Adrenal gland (tissue), 12 donors: Measurements from ENCODE around the gene HAP1. TPM values are rescaled to one million over a fixed set of nuclear protein-coding genes. Genes with fewer than 3 reads are reported as not detected.
A peak's percentile ranks its signal among the peaks of the same experiment; 100 is the strongest.

ENCODE experiments used
- DNase-seq, 7 donors: peaks; one replicate each; pipeline ENCODE4 v3.0.0-alpha.2; 2019 to 2020
- H3K27ac ChIP-seq, 5 donors: fragments of 200-600 bp; sonication (generic) in 4 of 5; 1 replicate in 3 of 5; 2 replicates in 2 of 5; pipeline versions ENCODE4 v1.5.1 to v1.8.0; 2016 to 2020; ENCODE audit warnings: mild to moderate bottlenecking in 1 of 5
- H3K27me3 ChIP-seq: fragments of 200-600 bp; 2 replicates; pipeline ENCODE4 v1.8.0; 2021
- H3K36me3 ChIP-seq, 2 donors: fragments of 200-600 bp; replicated peaks in 1 of 2; 1 replicate in 1 of 2; 2 replicates in 1 of 2; pipeline versions ENCODE4 v1.5.1 to v1.8.0; 2018 to 2022
- H3K4me1 ChIP-seq, 2 donors: fragments of 200-600 bp; replicated peaks in 1 of 2; 1 replicate in 1 of 2; 2 replicates in 1 of 2; pipeline versions ENCODE4 v1.5.1 to v1.8.0; 2018 to 2021
- H3K4me3 ChIP-seq, 4 donors: fragments of 200-600 bp; sonication (generic) in 3 of 4; one replicate each; pipeline ENCODE4 v1.5.1; 2016 to 2018
- H3K9me3 ChIP-seq, 3 donors: fragments of 200-600 bp; sonication (generic) in 1 of 3; replicated peaks in 1 of 3; 1 replicate in 2 of 3; 2 replicates in 1 of 3; pipeline versions ENCODE4 v1.5.1 to v1.8.0; 2016 to 2021
- POLR2A ChIP-seq, 2 donors: fragments of 450-650 bp; IDR thresholded peaks; one replicate each; pipeline ENCODE4 v1.6.1; 2017; ENCODE audit warnings: antibody characterized with exemption in 2 of 2, mild to moderate bottlenecking in 2 of 2, moderate library complexity in 1 of 2
- WGBS, 4 donors: extraction: QIAGEN DNeasy Blood & Tissue Kit in 2 of 4; methylation state at CpG; one replicate each; pipeline versions ENCODE4 v1.1.5 to v1.1.7; 2013 to 2017; 5-methylcytosine and 5-hydroxymethylcytosine counted together
- intact Hi-C, 2 donors: fragments of 100-400 bp; cut with DNase I; formaldehyde crosslinking; loops; one replicate each; pipeline versions ENCODE4 v1.14.1 to v1.15.0; 2022 to 2023
- polyA plus RNA-seq, 3 donors: library from polyadenylated mRNA; stranded (reverse); fragments of 200-250 nt in 2 of 3; fragments of 350-450 nt in 1 of 3; fragmentation: Illumina TruSeq in 1 of 3; extraction: RNeasy Lipid Tissue Mini Kit (QIAGEN cat#74804) in 1 of 3; gene quantifications; one replicate each; pipeline ENCODE4 v1.2.3, GENCODE V29; 2013 to 2014
- total RNA-seq, 9 donors: library from RNA; depleted of rRNA in 4 of 9; stranded (reverse); fragments of >200 nt in 4 of 9; fragments of 120-200 nt in 1 of 9; fragmentation: NEBNext Ultra II Directional in 1 of 9; extraction: Animal tissue kit (Norgen Biotek cat#: 25700) in 1 of 9; gene quantifications; one replicate each; pipeline versions ENCODE4 v1.1.0 to v1.2.4, GENCODE V29; 2013 to 2023
- TF ChIP-seq, protein P1 (sequence below), 6 experiments: fragments of 450-650 bp in 4 of 6; fragments of 200-600 bp in 2 of 6; sonication (generic) in 1 of 6; IDR thresholded peaks; 1 replicate in 5 of 6; 2 replicates in 1 of 6; pipeline versions ENCODE4 v1.5.1 to v1.8.0; 2016 to 2021; ENCODE audit warnings: antibody characterized with exemption in 6 of 6, mild to moderate bottlenecking in 2 of 6, moderate library complexity in 1 of 6
- donor health status: healthy with polysubstance abuse.
- donor health status: Bipolar disorder and iron deficiency.
- donor health status: DM: yes; HTN: yes; CAD: no.
- donor health status: DM: no; HTN: no; CAD: no.
- donor health status: DM: no; HTN: no; CAD: no.
- donor health status: DM: yes; HTN: yes; CAD: no.

The HAP1 gene
- total and polyA plus RNA-seq, 12 donors = 0.17 to 2.8 (median 0.65) TPM; not detected in 1

DNA sequence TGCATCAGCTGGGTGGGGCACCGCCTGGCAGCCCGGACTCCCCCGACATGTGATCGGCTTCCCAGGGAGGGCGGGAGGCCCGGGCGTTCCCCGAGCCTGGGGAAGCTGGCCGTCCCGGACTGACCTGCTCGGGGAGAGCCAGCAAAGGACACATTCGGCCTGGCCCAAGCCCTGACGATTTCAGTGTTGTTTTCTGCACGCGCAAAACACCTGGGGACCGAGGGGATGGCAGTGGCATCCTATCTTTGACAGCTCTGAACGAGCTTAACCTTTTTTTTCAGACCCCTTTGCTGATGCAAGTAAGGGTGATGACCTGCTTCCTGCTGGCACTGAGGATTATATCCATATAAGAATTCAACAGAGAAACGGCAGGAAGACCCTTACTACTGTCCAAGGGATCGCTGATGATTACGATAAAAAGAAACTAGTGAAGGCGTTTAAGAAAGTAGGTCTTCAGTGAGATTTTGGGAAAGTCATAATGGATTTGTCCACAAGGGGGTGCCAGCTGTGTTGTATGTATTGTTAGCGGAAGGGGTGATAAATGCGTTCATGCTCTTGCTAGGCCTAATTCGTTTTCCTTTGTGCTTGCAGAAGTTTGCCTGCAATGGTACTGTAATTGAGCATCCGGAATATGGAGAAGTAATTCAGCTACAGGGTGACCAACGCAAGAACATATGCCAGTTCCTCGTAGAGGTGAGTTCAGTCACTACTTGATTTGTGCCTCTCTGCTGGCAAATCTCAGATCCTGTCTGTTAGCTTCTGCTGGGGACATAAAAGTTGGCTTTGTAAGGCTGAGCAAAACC, 44.7 kb downstream of the HAP1 start:
- peaks cover 0 to 53% of the 10 kb centered on the region in 2 donors for H3K36me3 ChIP-seq
- H3K27me3 ChIP-seq = no peaks in the 10 kb centered on the region
- no peak for TF ChIP-seq POLR2A (IDR thresholded peaks at IDR 0.05)
- TF ChIP-seq, protein P1, sequence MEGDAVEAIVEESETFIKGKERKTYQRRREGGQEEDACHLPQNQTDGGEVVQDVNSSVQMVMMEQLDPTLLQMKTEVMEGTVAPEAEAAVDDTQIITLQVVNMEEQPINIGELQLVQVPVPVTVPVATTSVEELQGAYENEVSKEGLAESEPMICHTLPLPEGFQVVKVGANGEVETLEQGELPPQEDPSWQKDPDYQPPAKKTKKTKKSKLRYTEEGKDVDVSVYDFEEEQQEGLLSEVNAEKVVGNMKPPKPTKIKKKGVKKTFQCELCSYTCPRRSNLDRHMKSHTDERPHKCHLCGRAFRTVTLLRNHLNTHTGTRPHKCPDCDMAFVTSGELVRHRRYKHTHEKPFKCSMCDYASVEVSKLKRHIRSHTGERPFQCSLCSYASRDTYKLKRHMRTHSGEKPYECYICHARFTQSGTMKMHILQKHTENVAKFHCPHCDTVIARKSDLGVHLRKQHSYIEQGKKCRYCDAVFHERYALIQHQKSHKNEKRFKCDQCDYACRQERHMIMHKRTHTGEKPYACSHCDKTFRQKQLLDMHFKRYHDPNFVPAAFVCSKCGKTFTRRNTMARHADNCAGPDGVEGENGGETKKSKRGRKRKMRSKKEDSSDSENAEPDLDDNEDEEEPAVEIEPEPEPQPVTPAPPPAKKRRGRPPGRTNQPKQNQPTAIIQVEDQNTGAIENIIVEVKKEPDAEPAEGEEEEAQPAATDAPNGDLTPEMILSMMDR (IDR thresholded peaks at IDR 0.05) = peak; percentile 48 to 83 (median 66)
- peaks cover 13 to 34% of the 10 kb centered on the region in 2 donors for H3K4me1 ChIP-seq
- intact Hi-C loops = no loop called here
- H3K27ac ChIP-seq = peak overlapping the region; percentile 100
- H3K4me3 ChIP-seq = peak overlapping the region; percentile 74 to 100 (median 94)
- peak in 5 of 7 donors; percentile 51 to 75 (median 65) for DNase-seq
- H3K9me3 ChIP-seq = no peaks in the 10 kb centered on the region
- 1 to 2% (median 2%) methylated on average over 11 to 27 of the region's 27 CpGs for WGBS, 4 donors

DNA sequence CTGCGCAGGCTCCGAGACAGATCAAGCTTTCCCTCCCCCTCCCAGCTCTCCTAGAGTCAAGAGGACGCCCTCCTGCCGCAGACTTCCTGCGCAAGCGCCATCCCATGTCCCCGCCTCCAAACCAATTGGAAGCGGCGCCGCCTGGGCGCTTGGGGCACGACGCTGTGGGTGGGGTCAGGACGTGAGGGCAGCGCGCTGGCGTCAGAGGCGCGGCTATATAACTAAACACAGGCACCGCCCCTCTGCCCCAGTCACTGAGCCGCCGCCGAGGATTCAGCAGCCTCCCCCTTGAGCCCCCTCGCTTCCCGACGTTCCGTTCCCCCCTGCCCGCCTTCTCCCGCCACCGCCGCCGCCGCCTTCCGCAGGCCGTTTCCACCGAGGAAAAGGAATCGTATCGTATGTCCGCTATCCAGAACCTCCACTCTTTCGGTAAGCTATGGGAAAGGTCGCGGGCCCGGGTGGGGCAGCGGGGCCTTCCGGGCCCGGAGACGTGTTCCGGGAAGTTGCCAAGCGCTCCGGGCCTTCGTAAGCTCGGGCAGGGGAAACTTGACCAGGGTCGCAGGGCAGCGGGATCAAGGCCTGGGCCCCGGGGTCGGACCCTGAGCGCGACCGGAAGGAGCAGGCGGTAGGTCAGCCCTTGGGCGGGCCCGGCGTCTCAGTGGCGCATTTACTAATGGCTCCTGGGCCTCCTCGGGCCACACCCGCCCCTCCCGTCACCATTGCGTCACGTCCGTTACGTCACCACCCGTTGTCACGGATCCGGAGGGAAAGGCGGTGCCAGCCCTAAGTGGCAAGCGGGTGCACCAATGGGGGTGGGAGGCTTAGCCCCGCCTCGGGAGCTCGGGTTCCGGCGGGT, 45.6 kb downstream of the HAP1 start, which contains the start of gene EIF1:
EIF1 (plus strand) TSS at position 245 of the 856 bp plus-strand sequence; CDS start at position 399, 154 bp downstream.
- Histone ChIP-seq H3K27me3 (no peaks in the 10 kb centered on the region), H3K4me1 (peaks cover 13 to 34% of the 10 kb centered on the region in 2 donors), H3K27ac (peak within 1 kb of the TSS; percentile 100), H3K4me3 (peak within 1 kb of the TSS; percentile 74 to 100 (median 94)), H3K36me3 (peaks cover 0 to 45% of the 10 kb centered on the region in 2 donors), H3K9me3 (no peaks in the 10 kb centered on the region)
- DNase-seq = peak; percentile 100
- intact Hi-C loops = no loop called here
- TF ChIP-seq, protein P1 (IDR thresholded peaks at IDR 0.05) = peak in 1 of 6 experiments; percentile 17
- peak; percentile 100 for TF ChIP-seq POLR2A (IDR thresholded peaks at IDR 0.05)
- 0 to 1% (median 0%) methylated on average over 12 to 81 of the region's 81 CpGs for WGBS, 4 donors

DNA sequence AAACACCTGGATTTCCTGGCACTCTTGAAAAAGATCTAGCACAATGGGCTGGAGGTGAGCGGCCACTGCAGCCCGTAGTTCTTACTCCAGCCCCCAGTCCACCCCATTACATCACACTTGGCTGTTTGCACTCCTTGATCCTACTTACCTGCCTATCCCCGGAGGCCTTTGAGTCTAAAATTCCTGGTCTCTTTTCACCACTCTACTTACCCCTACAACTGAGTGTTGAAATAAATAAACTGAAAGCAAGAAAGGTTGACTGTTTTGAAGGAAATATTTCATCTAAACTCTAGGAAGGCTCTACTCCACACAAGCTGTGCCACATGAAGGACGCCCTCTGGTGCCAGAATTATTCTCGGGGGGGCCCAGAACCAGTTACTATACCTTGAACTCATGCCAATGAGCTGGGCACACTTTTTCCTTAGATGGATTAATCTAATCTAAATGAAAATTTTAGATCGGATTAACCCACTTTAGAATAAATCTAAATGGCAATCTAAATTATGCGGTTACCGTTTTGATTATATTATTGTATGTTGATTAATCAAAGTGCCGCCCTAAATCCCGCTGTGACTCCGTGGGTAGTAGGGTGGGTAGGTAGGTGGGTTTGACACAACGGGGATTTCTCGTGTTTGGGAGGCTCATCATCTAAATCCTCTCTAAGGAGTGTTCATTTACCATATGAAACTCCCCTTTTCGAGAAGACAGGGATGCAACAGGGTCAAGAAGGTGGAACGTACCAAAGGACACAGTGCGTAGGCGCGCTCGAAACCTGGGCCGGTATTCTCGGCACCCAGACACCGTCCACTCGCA, 46.4 kb downstream of the HAP1 start:
- TF ChIP-seq, protein P1 (IDR thresholded peaks at IDR 0.05) = peak in 2 of 6 experiments; percentile 17
- TF ChIP-seq POLR2A (IDR thresholded peaks at IDR 0.05) = peak in 1 of 2 donors; percentile 72
- DNase-seq = peak; percentile 75 to 91 (median 81)
- intact Hi-C loops = no loop called here

More for the DNA sequence above, 46.4 kb downstream of the HAP1 start:
- H3K36me3 ChIP-seq = peaks cover 0 to 37% of the 10 kb centered on the region in 2 donors
- H3K27ac ChIP-seq = peak overlapping the region; percentile 71 to 100 (median 100)
- no peaks in the 10 kb centered on the region for H3K27me3 ChIP-seq
- no peaks in the 10 kb centered on the region for H3K9me3 ChIP-seq
- peaks cover 13 to 34% of the 10 kb centered on the region in 2 donors for H3K4me1 ChIP-seq
- 3 to 6% (median 5%) methylated on average over 22 to 23 of the region's 23 CpGs for WGBS, 4 donors
- peak overlapping the region in 3 of 4 donors; percentile 10 to 56 (median 21) for H3K4me3 ChIP-seq
